Trophoblast cell (in vitro differentiated cells and primary cell): ENCODE results near the gene NAB2.

Experiments used
- DNase-seq, 2 donors: peaks; one replicate each; pipeline ENCODE4 v3.0.0-alpha.2; 2016
- H2AFZ ChIP-seq: 2 replicates; pipeline ENCODE4 v1.6.1; 2013; ENCODE audit warnings: low read length, moderate library complexity, mild to moderate bottlenecking; ENCODE audit not compliant: insufficient read depth, poor library complexity
- H2AK5ac ChIP-seq: 2 replicates; pipeline ENCODE4 v1.6.1; 2013; ENCODE audit warnings: mild to moderate bottlenecking, low read length
- H2BK120ac ChIP-seq: 2 replicates; pipeline ENCODE4 v1.6.1; 2013; ENCODE audit warnings: low read length, mild to moderate bottlenecking, moderate library complexity; ENCODE audit not compliant: insufficient read depth, poor library complexity
- H2BK12ac ChIP-seq: 2 replicates; pipeline ENCODE4 v1.6.1; 2013; ENCODE audit warnings: mild to moderate bottlenecking, low read length, moderate library complexity
- H2BK5ac ChIP-seq: 2 replicates; pipeline ENCODE4 v1.6.1; 2013; ENCODE audit warnings: low read length, low read depth, moderate library complexity, mild to moderate bottlenecking; ENCODE audit not compliant: poor library complexity
- H3K14ac ChIP-seq: 2 replicates; pipeline ENCODE4 v1.6.1; 2013; ENCODE audit warnings: mild to moderate bottlenecking, low read length
- H3K18ac ChIP-seq: 2 replicates; pipeline ENCODE4 v1.6.1; 2013; ENCODE audit warnings: mild to moderate bottlenecking, low read length
- H3K23ac ChIP-seq: 2 replicates; pipeline ENCODE4 v1.6.1; 2013; ENCODE audit warnings: low read length
- H3K27ac ChIP-seq: 2 replicates; pipeline ENCODE4 v1.5.1; 2013; ENCODE audit warnings: low read depth, mild to moderate bottlenecking, inconsistent platforms, low read length, moderate library complexity
- H3K27me3 ChIP-seq: 2 replicates; pipeline ENCODE4 v1.6.1; 2013; ENCODE audit warnings: inconsistent platforms, mild to moderate bottlenecking, low read length, moderate library complexity; ENCODE audit not compliant: insufficient read depth
- H3K36me3 ChIP-seq, 2 experiments: 1 replicate in 1 of 2; 2 replicates in 1 of 2; pipeline ENCODE4 v1.6.1; 2013; ENCODE audit warnings: low read length in 2 of 2, mild to moderate bottlenecking in 2 of 2, moderate library complexity in 1 of 2; ENCODE audit not compliant: insufficient read depth in 2 of 2, control insufficient read depth in 1 of 2
- H3K4ac ChIP-seq: 2 replicates; pipeline ENCODE4 v1.6.1; 2013; ENCODE audit warnings: low read depth, mild to moderate bottlenecking, low read length, moderate library complexity
- H3K4me1 ChIP-seq, 2 experiments: 1 replicate in 1 of 2; 2 replicates in 1 of 2; pipeline ENCODE4 v1.6.1; 2013; ENCODE audit warnings: low read length in 2 of 2, mild to moderate bottlenecking in 2 of 2, moderate library complexity in 1 of 2; ENCODE audit not compliant: insufficient read depth in 2 of 2, control insufficient read depth in 1 of 2
- H3K4me2 ChIP-seq: 2 replicates; pipeline ENCODE4 v1.6.1; 2013; ENCODE audit warnings: inconsistent platforms, mild to moderate bottlenecking, low read length, moderate library complexity
- H3K4me3 ChIP-seq: 2 replicates; pipeline ENCODE4 v1.5.1; 2013; ENCODE audit warnings: mild to moderate bottlenecking, low read depth, low read length, inconsistent platforms
- H3K79me1 ChIP-seq: one replicate; pipeline ENCODE4 v1.6.1; 2013; ENCODE audit warnings: low read length
- H3K79me2 ChIP-seq: 2 replicates; pipeline ENCODE4 v1.6.1; 2013; ENCODE audit warnings: low read length, mild to moderate bottlenecking; ENCODE audit not compliant: control insufficient read depth, insufficient read depth, poor library complexity
- H3K9ac ChIP-seq: 2 replicates; pipeline ENCODE4 v1.6.1; 2013; ENCODE audit warnings: mild to moderate bottlenecking, low read length
- H3K9me3 ChIP-seq: 2 replicates; pipeline ENCODE4 v1.6.1; 2013; ENCODE audit warnings: low read depth, mild to moderate bottlenecking, control low read depth, inconsistent platforms, low read length; ENCODE audit not compliant: insufficient read depth
- H4K12ac ChIP-seq: 2 replicates; pipeline ENCODE4 v1.6.1; 2013; ENCODE audit warnings: low read depth, mild to moderate bottlenecking, low read length, moderate library complexity
- H4K8ac ChIP-seq: 2 replicates; pipeline ENCODE4 v1.6.1; 2013; ENCODE audit warnings: low read depth, mild to moderate bottlenecking, low read length, moderate library complexity
- H4K91ac ChIP-seq: one replicate; pipeline ENCODE4 v1.6.1; 2013; ENCODE audit warnings: low read depth, mild to moderate bottlenecking, low read length, moderate library complexity
- WGBS: extraction: QIAGEN DNeasy Blood & Tissue Kit; methylation state at CpG from one replicate; pipeline ENCODE4 v1.1.7; 2013; ENCODE audit warnings: missing lambda C conversion rate; ENCODE audit not compliant: insufficient read length, insufficient coverage; ENCODE audit errors: extremely low coverage; 5-methylcytosine and 5-hydroxymethylcytosine counted together

Gene NAB2

GRCh38 chr12:57096748-57097553 is 8.0 kb downstream of the NAB2 start:
- H4K8ac ChIP-seq: no peak overlapping the region
- H2BK120ac ChIP-seq: no peak overlapping the region
- H3K4me1 ChIP-seq: peaks cover 9 to 16% of the 10 kb centered on the region in 2 experiments
- H4K12ac ChIP-seq: no peak overlapping the region
- H3K4me3 ChIP-seq: peak overlapping the region; percentile 1
- no peak overlapping the region for H3K18ac ChIP-seq
- peaks cover 63 to 69% of the 10 kb centered on the region in 2 experiments for H3K36me3 ChIP-seq
- WGBS: no CpG with 5 or more reads among the region's 8 CpGs
- DNase-seq: no peak
- no peak overlapping the region for H2AK5ac ChIP-seq
- no peak overlapping the region for H3K27ac ChIP-seq
- H3K23ac ChIP-seq: no peak overlapping the region
- no peak overlapping the region for H3K4ac ChIP-seq
- H2BK12ac ChIP-seq: no peak overlapping the region
- peaks cover 2% of the 10 kb centered on the region for H3K9me3 ChIP-seq
- H2AFZ ChIP-seq: no peak overlapping the region
- H3K79me1 ChIP-seq: peaks cover 8% of the 10 kb centered on the region
- no peaks in the 10 kb centered on the region for H3K79me2 ChIP-seq
- no peak overlapping the region for H3K4me2 ChIP-seq
- H3K9ac ChIP-seq: no peak overlapping the region
- H3K14ac ChIP-seq: no peak overlapping the region
- no peak overlapping the region for H4K91ac ChIP-seq
- no peaks in the 10 kb centered on the region for H3K27me3 ChIP-seq
- H2BK5ac ChIP-seq: no peak overlapping the region

- Histone ChIP-seq H3K9ac (no peak overlapping the region), H2BK12ac (no peak overlapping the region), H2BK5ac (no peak overlapping the region), H2BK120ac (no peak overlapping the region), H3K36me3 (peaks cover 62 to 67% of the 10 kb centered on the region in 2 experiments), H3K79me2 (no peaks in the 10 kb centered on the region), H3K9me3 (peaks cover 2% of the 10 kb centered on the region), H3K14ac (no peak overlapping the region), H4K8ac (no peak overlapping the region), H2AK5ac (no peak overlapping the region), H4K12ac (no peak overlapping the region), H2AFZ (no peak overlapping the region), H3K4ac (no peak overlapping the region), H3K4me3 (no peak overlapping the region), H3K4me1 (peaks cover 13 to 21% of the 10 kb centered on the region in 2 experiments), H3K18ac (no peak overlapping the region), H3K79me1 (peaks cover 8% of the 10 kb centered on the region), H3K4me2 (no peak overlapping the region), H3K27me3 (no peaks in the 10 kb centered on the region), H4K91ac (no peak overlapping the region), H3K27ac (no peak overlapping the region), H3K23ac (no peak overlapping the region)
- no CpG with 5 or more reads among the region's 8 CpGs for WGBS
- no peak for DNase-seq
Observed at GRCh38 chr12:57097554-57097835, 8.6 kb downstream of the NAB2 start.

GRCh38 chr12:57098546-57098945 is 9.6 kb downstream of the NAB2 start:
- H2BK12ac ChIP-seq: no peak overlapping the region
- H3K36me3 ChIP-seq: peaks cover 54 to 59% of the 10 kb centered on the region in 2 experiments
- no peak overlapping the region for H3K18ac ChIP-seq
- peaks cover 2% of the 10 kb centered on the region for H3K9me3 ChIP-seq
- no peak overlapping the region for H3K23ac ChIP-seq
- H3K4me3 ChIP-seq: no peak overlapping the region
- no peak overlapping the region for H2BK5ac ChIP-seq
- H4K8ac ChIP-seq: no peak overlapping the region
- no peak overlapping the region for H3K4me2 ChIP-seq
- H2BK120ac ChIP-seq: no peak overlapping the region
- no peak overlapping the region for H2AFZ ChIP-seq
- no CpG with 5 or more reads among the region's 1 CpG for WGBS
- H4K91ac ChIP-seq: no peak overlapping the region
- H3K27me3 ChIP-seq: no peaks in the 10 kb centered on the region
- no peak overlapping the region for H4K12ac ChIP-seq
- H3K79me2 ChIP-seq: no peaks in the 10 kb centered on the region
- peaks cover 12 to 19% of the 10 kb centered on the region in 2 experiments for H3K4me1 ChIP-seq
- no peak overlapping the region for H3K27ac ChIP-seq
- peaks cover 5% of the 10 kb centered on the region for H3K79me1 ChIP-seq
- H2AK5ac ChIP-seq: no peak overlapping the region
- H3K4ac ChIP-seq: no peak overlapping the region
- DNase-seq: no peak
- H3K9ac ChIP-seq: no peak overlapping the region
- no peak overlapping the region for H3K14ac ChIP-seq

GRCh38 chr12:57099047-57099714 is 10.3 kb downstream of the NAB2 start:
- DNase-seq: no peak
- no CpG with 5 or more reads among the region's 11 CpGs for WGBS
- Histone ChIP-seq H3K9ac (no peak overlapping the region), H2AK5ac (no peak overlapping the region), H2AFZ (no peak overlapping the region), H3K79me1 (peaks cover 3% of the 10 kb centered on the region), H4K12ac (no peak overlapping the region), H3K4ac (no peak overlapping the region), H2BK12ac (no peak overlapping the region), H2BK5ac (no peak overlapping the region), H2BK120ac (no peak overlapping the region), H3K23ac (no peak overlapping the region), H3K79me2 (no peaks in the 10 kb centered on the region), H3K36me3 (peaks cover 54 to 62% of the 10 kb centered on the region in 2 experiments), H4K91ac (no peak overlapping the region), H3K14ac (no peak overlapping the region), H3K18ac (no peak overlapping the region), H3K27me3 (no peaks in the 10 kb centered on the region), H3K9me3 (peaks cover 2% of the 10 kb centered on the region), H3K4me2 (no peak overlapping the region), H3K27ac (no peak overlapping the region), H3K4me1 (peaks cover 9 to 15% of the 10 kb centered on the region in 2 experiments), H4K8ac (no peak overlapping the region), H3K4me3 (no peak overlapping the region)
